MM.1S (cell line): ENCODE data around the gene MR1.

Experiments used
- EZH2 ChIP-seq: fragments of 300-600 bp; sonication (generic); optimal IDR thresholded peaks from 2 replicates; pipeline ENCODE3; 2017; ENCODE audit warnings: low read depth, mild to moderate bottlenecking, antibody characterized with exemption, low read length, mixed read lengths
- EZH2phosphoT487 ChIP-seq: fragments of 300-600 bp; sonication (generic); IDR thresholded peaks from 2 replicates; pipeline ENCODE4 v1.6.1; 2018; ENCODE audit warnings: antibody characterized with exemption, low read length
- TF ChIP-seq, protein P1 (sequence below): fragments of 300-600 bp; sonication (generic); IDR thresholded peaks from 2 replicates; pipeline ENCODE4 v1.5.1; 2016; ENCODE audit warnings: antibody characterized with exemption, low read length, mixed read lengths

DNA sequence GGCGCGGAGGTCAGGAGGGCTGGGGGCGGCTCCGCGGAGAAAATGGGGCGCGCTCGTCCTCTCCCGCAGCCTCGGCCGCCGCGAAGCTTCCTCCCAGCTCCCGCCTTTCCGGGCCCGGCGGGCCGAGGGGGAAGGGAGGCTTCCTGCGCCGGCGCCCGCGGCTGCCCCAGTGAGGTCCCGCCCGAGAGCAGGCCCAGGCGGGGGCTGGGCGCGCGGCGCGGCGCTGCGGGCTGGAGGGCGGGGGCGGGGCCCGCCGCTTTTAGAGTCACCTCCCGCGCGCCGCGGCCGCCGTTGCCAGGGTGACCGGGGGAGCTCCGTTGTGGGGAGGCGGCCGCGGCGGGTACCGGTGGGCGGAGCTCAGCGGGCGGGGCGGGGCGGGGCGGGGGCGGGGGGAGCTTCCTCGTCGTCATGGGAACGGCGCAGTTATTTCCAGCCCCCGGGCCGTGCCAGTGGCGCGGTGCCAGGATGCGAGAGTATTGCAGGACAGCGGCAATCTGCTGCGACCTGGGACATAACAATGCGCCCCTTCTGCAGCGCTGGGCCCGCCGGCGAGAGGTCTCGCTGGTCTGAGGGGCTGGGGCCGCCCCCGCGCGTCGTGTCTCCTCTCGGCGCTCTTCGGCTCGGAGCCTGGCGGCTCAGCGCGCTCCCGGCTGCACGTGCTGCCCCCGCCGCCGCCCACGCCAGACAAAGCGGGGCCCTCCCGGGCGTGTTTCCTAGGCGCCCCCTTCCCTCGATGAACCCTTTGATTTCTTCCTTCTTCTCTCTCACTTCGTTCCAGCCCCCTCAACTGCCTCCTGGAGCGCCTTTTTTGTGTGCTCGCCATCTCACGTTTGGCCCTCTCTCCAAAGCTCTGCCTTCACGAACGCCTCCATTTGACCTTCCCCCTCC lies 71.6 kb downstream of the MR1 start:
- TF ChIP-seq, protein P1, sequence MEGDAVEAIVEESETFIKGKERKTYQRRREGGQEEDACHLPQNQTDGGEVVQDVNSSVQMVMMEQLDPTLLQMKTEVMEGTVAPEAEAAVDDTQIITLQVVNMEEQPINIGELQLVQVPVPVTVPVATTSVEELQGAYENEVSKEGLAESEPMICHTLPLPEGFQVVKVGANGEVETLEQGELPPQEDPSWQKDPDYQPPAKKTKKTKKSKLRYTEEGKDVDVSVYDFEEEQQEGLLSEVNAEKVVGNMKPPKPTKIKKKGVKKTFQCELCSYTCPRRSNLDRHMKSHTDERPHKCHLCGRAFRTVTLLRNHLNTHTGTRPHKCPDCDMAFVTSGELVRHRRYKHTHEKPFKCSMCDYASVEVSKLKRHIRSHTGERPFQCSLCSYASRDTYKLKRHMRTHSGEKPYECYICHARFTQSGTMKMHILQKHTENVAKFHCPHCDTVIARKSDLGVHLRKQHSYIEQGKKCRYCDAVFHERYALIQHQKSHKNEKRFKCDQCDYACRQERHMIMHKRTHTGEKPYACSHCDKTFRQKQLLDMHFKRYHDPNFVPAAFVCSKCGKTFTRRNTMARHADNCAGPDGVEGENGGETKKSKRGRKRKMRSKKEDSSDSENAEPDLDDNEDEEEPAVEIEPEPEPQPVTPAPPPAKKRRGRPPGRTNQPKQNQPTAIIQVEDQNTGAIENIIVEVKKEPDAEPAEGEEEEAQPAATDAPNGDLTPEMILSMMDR: no peak
- TF ChIP-seq EZH2 (no peak), EZH2phosphoT487 (no peak)
